Activated gamma-delta T cell treated with Interleukin-2 at 50 U/mL for 16 hours (primary cell): ENCODE results near the gene ESPN.
"Not testable (repeated sequence)": the region's sequence is repeated elsewhere in the genome, so short reads cannot be mapped to it uniquely, and the experiment has no call there.

Experiments
- DNase-seq: peaks from one replicate; pipeline ENCODE4 v3.0.0-alpha.2; 2020

ESPN gene

DNA sequence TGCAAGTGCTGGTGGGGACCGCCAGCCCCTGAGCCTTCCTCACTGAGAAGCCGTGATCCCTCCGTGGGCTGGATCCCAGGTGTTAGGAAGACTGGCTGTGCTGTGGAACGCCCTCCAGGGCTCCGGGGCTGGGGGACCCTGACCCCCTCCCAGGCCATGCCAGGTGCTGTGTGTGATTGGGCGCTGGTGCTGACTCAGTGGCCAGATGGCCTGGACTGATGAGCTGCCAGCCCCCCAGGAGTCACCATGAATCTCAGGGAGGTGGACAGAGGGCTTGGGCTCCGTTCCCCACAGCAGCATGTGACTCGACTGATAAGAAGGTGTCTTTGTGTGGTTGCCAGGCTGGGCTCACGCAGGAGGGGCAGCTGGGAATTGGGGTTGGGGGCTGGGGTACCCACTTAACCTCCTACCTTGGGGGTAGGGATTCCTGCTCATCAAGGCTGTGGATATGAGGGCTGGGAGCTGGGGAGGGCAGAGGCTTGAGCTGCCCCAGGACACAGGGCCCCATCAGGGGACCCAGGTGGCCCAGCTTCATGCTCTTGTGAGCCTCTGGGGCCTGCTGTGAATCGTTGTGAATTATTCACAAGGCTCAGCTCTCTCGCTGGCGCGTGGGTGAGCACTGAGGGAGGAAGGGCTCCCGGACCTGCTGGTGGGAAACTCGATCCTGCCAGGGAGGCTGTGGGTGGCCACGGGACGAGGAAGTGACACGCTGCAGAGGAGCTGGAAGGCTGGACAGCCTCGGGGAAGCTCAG lies 5.3 kb downstream of the ESPN start:
- not testable (repeated sequence) for DNase-seq

DNA sequence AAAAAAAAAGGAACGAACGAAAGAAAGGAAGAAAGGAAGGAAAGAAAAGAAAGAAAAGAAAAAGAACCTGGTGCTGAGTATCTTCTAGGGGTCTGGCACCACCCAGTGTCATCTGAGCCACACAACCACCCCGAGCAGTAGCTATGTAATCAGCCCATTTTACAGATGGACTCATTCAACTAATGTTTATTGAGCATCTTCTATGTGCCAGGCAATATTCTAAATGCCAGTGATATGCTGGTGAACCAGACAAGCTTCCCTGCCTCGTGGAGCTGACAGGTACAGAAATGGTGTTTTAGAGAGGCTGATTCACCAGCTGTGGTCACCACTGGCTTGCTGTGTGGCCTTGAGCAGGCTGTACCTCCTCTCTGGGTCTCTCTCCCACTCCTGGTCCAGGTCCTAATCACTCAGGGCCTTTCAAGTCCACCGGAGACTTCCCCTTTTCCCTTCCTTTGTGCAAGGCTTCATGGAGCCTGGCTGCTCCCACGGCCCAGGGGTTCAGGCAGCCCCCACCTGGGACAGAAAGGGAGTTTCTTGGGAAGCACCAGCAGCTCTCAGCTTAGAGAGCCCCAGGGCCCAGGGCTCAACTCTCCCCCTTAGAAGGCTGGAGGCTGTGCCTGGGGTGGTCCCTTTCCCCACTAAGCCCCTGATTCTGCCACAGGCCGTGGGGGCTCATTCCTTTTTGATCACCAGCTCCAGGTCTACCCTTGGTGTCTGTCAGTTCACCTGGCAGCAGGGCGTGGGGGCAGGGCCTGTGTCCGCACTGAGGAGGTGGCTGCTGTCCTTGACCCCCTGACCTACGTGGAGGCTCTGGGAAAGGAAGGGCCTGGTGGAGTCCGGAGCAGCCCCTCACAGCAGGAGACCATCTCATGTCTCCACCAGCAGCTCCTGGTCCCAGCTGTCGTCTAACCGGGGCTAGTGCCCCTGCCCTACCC lies 7.3 kb downstream of the ESPN start:
- not testable (repeated sequence) for DNase-seq

DNA sequence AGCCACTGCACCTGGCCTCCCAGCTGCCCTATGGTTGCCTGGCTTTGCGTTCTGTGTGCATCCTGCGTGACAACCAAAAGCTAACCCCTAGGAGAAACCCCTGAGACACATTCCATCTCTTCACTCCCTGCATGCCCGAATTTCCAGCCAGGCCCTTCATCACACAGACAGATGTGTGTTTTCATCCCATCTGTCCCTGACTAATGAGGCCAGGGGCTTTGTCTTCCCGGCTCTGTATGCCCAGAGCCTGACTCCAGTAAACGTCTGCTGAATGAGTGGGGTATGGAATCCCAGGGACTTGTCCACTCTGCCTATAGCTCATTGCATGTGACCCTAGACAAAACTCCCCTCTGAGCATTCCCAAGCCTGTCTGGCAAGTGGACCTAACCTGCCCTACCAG lies 9.6 kb downstream of the ESPN start:
- DNase-seq, result no peak

DNA sequence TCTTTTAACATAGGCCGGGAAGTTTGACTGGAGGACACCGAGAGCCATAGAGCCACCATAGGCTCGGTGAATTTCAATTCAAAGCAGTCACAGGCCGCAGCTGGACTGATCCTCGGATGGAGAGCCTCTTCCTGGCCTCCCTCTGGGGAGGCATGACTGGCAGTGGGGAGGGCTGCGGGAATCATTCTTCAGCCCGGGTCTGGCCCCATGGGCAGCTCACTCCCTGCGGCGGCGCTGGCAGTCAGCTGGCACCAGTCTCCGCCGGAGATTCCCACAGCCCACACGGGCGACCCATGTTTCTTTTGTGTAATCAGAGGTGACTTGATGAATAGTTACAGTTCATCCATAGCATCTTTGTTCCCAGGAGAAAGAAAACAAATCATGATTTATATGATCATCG lies 10.6 kb downstream of the ESPN start:
- no peak for DNase-seq

DNA sequence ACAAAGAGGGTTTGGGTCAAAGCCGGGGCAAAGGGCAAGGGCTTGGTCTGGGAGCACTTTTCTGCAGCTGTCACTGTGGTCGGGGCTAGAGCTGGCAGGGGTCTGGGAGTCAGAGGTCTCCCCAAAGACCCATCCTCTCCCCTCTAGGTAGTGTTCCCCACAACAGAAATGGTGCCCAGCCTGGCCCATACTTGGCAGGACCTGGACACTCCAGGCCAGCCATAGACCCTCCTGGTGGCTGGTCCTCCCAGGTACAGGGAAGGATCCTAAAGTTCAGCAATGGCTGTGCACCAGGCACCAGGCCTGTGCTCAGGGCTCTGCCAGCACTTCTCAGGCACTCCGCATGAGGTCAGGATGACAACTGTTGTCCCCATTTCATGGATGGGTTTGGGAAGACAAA lies 11.0 kb downstream of the ESPN start:
- DNase-seq, result no peak

DNA sequence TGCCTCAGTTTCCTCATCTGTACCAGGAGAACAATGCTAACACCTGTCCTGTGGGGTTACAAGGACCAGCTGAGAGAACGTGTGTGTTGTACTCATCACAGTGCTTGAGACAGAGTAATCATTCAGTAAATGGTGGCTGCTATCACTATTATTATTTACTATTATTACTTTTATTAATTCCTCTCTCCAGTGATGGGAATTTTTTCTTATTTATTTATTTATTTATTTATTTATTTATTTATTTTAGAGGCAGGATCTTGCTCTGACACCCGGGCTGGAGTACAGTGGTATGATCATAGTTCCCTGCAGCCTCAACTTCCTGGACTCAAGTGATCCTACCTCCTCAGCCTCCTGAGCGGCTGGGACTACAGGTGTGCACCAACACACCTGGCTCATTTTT lies 11.7 kb downstream of the ESPN start:
- DNase-seq, result not testable (repeated sequence)

DNA sequence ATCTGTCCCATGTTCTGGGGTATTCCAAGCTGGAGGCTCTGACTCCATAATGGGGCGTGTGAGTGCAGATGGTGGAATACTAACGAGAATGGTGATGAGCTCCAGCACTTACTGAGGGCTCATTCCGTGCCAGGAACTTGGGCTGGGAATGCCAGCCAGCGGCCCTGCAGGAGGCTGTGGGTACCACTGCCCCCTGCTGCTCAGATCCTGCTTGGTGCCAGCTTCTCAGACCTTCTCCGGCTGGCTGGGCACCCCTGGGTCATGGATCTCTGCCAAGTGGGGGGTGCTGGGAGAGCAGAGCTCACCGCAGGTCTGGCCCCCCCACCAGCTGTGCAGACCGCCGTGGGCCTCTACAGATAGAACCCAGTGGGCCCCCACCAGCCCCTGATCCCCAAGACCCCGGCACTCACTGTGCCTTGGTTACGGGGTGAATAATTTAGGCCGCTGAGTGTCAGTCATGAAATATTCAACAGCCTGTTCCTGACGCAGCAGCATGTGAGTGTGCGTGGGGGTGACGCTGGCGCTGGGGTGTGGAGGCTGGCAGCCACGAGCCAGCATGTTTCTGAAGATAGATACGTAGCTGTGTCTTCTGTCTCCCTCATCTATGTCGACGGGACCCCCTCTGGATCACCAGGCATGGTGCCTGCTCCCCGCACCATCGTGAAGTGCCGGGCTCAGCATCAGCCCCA lies 12.6 kb downstream of the ESPN start:
- not testable (repeated sequence) for DNase-seq

DNA sequence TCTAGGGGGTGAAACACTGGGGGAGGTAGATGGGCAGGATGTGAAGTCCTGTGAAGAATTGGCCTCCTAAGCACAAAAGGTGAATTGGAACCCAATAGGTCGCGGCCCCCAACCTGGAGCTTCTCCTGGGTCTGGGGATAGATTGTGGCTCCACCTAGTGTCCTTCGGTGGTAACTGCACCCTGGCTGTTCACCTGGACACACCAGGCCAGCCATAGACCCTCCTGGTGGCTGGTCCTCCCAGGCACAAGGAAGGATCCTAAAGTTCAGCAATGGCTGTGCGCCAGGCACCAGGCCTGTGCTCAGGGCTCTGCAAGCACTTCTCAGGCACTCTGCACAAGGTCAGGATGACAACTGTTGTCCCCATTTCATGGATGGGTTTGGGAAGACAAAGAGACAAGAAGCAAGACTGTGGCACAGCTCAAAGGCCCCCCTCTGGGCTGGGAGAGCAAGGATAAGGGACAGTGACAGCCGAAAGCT lies 13.5 kb downstream of the ESPN start:
- DNase-seq, result peak; percentile 71

DNA sequence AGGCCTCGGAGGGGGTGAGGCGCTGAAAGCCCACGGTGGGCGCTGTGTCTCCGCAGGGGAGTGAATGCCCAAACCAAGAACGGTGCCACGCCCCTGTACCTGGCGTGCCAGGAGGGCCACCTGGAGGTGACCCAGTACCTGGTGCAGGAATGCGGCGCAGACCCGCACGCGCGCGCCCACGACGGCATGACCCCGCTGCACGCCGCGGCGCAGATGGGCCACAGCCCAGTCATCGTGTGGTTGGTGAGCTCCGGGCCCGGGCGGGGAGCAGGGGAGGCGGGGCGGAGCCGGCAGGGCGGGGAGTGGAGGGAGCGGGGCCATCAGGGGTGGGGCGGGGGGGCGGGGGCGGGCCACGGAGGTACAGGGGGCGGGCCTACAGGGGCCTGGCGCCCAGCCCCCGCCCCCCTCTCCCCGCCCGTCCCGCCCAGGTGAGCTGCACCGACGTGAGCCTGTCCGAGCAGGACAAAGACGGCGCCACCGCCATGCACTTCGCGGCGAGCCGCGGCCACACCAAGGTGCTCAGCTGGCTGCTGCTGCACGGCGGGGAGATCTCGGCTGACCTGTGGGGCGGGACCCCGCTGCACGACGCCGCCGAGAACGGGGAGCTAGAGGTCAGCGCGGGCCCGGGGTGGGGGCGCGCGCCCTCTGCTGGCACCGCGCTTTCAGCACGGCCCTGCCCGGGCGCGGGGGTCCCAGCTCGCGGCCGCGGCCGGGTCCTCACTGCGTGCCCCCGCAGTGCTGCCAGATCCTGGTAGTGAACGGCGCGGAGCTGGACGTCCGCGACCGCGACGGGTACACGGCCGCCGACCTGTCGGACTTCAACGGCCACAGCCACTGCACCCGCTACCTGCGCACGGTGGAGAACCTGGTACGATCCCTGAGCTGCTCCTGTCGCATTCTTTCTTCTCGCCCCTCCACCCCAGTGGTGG lies 15.9 kb downstream of the ESPN start:
- peak; percentile 71 for DNase-seq

DNA sequence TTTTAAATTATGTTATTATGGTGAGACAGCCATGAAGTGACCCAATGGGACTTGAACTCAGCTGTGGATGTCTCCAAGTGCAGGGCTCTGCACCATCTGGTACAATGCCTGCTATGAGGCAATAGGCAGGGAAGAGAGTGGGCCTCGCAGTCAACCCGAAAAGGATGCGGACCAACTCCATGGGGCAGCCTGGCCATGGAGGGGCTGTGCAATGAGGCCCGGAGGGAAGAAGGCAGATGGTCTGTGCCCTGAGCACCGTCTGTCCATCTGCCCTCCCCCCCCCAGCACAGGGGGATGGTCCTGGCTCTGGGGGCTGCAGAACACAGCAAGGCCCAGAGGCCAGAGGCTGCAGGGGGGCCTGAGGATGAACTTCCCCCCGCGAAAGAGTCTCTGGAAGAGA lies 17.0 kb downstream of the ESPN start:
- DNase-seq, result no peak

DNA sequence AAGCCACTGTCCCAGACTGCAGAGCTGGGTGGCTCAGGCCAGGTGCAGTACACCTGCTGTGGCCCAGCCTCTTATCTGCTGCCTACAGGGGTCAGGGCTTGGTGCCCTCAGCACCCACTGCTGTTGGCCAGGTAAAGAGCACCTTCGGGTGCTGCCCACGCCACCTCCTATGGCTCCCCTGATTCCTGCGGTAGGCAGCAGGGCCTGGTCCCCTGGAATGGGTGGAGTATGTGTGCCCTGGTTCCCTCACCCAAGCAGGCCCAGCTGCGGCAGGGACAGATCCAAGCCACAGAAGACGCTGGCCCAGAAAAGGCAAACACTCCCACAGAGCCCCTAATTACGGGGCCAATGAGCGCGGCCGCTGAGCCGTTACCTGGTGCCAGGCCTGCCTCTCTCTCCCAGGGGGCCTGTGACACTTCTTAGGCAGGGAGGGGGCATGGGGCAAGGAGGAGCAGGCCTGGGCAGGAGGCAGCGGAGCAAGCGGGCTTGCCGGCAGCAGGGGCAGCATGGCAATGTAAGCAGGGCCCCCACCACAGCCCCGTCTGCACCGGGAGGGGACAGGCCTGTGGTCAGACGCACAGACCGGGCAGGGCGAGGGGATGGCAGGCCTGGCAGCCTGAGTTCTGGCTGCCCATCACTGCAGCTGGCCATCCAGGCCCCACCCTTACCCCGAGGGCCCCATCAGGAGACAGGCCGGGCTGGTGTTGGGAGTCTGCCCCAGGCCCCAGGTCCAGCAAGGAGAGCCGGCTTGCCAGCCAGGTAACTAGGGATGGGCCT lies 19.0 kb downstream of the ESPN start:
- DNase-seq, result no peak

DNA sequence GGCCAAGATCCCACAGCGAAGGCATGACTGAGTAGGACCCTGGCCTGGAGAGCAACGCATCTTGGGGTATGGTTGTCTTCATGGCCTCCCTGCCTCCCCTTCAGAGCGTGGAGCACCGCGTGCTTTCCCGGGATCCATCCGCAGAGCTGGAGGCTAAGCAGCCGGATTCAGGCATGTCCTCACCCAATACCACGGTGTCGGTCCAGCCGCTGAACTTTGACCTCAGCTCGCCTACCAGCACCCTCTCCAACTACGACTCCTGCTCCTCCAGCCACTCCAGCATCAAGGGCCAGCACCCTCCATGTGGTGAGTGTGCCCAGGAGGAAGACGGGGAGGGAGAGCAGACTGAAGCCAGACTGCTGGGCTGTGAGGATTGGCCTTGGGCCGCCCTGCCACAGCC lies 19.8 kb downstream of the ESPN start:
- DNase-seq, result no peak

DNA sequence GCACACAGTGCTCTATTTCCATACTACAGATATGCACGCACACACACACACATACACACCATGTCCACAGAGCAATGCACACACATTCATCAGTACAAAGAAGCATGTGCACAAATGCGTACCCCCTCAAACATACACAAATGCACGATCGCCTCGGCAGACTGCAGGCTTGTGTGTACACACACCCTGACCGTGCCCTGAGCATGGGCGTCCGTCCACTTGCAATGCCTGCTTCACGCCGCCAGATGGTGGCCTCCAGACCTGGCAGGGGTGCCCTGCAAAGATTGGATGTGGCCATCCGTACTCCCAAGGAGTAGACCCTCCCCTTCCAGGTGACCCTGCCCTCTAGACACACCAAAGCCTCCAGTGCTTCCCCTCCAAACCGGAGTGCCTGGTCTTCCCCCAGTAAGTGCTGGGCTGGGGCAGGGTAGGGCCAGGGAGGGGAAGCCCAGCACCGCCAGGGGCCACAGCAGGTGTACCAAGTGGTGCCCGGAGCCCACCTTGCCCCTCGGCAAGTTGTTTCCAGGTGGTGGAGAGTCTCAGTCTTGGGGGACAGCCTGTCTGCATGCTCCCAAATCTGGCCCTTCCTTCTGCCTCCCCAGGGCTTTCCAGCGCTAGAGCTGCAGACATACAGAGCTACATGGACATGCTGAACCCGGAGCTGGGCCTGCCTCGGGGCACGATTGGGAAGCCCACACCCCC lies 20.6 kb downstream of the ESPN start:
- peak; percentile 33 for DNase-seq

DNA sequence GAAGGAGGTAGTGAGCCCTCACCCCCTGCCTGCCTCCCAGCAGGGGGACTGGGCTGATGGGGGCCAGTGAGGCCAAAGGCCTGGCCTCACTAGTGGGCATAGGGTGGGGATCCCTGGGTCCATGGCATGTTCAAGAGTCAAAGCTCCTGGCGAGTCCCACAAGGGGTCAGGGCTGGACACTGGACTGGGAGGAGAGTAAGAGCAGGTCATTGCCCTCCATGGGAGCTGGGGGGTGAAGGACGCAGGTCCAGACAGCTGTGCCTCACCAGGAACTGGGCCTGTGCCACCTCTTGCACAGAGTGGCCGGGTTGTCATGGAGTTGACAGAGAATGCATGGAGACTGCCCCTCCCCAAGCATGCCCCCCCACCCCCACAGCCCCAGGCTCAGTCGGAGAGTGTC lies 21.4 kb downstream of the ESPN start:
- not testable (repeated sequence) for DNase-seq

DNA sequence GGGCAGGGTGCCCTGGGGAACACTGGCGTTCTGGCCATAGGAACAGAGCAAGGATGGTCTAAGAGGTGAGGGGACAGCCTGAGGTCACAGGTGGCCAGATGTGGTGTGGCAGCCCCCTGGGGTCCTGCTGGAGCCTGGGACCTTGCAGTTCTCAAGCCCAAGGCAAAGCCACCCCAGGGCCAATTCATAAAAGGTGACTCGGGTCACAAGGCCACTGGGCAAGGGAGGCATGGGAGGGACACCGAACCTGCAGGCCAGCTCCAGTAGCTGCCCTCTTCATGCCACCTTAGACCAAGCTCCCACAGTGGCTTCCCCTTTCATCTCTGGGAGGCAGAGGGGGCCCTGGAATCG lies 22.1 kb downstream of the ESPN start:
- no peak for DNase-seq

DNA sequence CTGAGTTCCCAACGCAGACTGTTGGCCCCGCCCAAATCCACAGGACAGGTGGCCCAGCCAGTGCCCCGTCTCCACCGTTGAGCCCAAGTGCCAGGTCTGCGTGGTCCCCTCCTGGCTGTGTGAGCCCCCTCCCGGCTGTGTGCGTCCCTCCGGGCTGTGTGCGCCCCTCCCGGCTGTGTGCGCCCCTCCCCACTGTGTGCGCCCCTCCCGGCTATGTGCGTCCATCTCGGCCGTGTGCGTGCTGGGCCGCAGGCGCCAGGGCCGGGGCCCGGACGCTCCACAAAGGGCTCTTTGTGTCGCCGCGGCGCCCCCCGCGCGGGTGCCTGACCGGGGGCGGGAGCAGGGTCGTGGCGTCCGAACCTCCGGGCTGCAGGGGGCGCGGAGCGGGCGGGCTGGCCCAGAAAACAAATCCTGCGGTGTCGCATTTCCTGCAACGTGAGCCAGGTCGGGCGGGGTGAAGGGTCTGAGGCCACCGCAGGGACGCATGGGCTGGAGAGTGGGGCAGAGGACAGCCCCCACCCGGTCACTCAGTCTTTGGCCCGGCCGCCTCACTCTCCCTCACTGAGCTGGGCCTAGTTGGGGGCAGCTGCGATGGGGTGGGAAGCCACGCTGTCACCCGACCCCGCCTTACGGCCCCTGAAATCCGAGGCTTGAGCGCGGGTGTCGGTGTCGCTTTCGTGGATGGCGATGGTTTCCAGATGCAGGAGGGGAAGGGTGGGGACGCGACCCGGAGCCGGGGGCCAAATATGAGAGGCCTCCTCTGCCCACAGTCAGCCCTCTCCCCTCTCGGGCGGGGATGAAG lies 22.6 kb downstream of the ESPN start:
- no peak for DNase-seq

DNA sequence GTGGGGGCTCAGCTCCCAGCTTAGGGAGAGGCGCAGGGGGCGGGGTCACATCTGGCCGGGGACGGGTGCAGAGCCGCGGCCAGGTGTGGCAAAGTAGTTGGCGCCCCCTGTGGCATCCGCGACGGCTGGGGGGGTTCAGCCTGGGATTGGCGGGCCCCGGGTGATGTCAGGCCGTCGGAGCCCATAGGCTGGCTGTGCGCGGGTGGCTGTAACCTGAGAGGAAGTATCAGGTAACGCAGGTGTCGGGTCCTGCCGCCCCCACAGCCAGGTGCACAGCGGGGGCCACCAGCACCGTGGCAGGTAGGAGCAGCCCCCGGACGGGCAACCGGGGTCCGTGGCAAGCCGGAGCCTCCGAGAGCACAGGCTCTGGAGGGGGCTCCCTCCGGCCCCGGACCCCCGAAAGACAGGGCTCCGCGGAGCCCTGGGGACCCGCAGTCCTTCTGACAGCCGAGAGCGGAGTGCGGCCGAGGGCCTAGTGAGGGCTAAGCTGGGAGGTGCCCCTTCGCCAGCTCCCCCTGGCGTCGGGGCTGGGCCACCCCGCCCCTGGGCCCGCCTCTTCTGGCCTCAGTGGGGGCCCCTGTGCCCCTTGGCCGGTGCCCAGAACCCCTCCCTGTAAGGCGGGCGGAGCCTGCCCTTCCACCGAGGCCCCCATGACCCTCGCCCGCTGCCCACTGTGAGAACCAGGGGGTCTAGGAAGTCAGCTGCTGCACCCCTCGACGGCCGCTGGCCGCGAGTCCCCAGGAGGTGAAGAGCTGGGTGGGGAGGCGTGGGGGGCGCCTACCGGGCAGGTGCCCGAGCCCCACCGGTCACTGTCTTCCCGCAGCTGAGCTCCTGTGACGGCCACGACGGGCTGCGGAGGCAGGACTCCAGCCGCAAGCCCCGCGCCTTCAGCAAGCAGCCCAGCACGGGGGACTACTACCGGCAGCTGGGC lies 23.5 kb downstream of the ESPN start:
- peak; percentile 46 for DNase-seq

DNA sequence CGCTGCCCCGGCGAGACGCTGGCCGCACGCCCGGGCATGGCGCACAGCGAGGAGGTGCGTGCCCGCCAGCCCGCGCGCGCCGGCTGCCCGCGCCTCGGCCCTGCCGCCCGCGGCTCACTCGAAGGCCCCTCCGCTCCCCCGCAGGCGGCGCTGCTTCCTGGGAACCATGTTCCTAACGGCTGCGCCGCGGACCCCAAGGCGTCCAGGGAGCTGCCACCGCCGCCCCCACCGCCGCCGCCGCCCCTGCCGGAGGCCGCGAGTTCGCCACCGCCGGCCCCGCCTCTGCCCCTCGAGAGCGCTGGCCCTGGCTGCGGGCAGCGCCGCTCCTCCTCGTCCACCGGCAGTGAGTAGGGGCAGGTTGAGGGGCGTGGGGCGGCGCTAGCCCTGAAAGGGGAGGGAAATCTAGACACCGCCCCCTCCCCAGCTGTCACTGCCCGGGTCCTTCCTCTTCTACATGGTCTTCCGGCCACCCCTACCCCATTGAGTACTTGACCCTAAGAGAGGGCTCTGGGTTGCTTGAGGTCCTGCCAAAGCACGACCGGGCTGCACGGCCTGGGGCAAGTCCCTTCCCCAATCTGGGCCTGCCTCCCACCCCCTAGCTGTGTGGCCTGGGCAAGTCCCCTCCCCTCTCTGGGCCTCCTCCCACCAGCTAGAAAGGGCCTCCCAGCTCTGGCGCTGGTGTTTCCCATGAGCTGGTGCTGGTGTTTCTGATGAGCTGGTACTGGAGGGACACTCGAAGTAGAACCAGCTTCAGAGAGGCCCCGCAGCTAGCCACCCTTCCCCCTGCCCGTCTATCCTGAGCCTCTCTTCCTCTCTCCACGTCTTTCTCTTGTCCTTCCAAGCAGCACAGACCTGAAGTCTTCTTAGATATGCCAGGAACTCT lies 24.4 kb downstream of the ESPN start:
- DNase-seq, result no peak
